HG02763 (cell line): ENCODE results near the gene ADCY9.
"Not testable (repeated sequence)": the region's sequence is repeated elsewhere in the genome, so short reads cannot be mapped to it uniquely, and the experiment has no call there.

Experiments
- ATAC-seq: cut with Tn5 transposase; IDR thresholded peaks from one replicate; pipeline ENCODE4 v1.9.1; 2021; ENCODE audit warnings: mild to moderate bottlenecking, moderate library complexity; ENCODE audit not compliant: unreplicated experiment

ADCY9 gene

DNA sequence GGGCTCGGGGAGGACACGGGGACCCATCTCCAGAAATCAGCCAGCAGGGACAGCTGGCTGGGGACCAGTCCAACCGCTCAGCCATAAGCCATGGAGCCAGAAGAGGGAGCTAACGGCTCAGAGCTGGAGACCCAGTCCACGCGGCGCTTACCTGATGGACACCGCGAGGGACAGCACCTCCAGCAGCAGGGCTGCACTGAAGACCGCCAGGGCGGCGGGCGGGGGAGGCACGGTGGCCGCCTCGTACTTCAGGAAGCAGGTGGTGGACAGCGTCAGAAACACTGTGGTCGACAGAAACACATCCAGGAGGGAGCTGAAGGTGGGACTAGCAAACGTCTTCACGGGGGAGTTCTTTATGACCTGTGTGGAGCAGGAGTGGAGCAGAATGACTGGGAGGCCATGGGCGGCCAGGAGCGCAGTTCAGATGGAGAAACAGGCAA, 133.1 kb downstream of the ADCY9 start:
- no peak for ATAC-seq

DNA sequence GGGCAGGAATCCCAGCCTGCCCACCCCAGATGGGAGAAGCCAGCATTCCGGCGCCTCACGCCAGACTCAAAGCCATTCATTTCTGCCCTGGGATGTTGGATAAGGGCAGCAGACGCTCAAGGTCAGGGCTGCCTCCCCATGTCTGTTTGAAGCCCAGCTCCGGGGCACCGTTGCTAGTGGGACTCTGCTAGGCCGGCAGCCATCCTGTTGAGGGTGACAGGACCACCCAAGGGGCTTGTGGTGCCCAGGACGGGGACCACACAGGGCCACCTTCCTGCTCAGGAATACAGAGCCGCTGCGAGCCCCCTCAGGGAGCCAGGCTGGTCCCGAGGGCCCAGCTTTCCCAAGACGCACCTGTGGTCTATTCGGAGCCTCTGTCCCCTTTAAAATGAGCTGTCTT, 134.0 kb downstream of the ADCY9 start:
- ATAC-seq: no peak

DNA sequence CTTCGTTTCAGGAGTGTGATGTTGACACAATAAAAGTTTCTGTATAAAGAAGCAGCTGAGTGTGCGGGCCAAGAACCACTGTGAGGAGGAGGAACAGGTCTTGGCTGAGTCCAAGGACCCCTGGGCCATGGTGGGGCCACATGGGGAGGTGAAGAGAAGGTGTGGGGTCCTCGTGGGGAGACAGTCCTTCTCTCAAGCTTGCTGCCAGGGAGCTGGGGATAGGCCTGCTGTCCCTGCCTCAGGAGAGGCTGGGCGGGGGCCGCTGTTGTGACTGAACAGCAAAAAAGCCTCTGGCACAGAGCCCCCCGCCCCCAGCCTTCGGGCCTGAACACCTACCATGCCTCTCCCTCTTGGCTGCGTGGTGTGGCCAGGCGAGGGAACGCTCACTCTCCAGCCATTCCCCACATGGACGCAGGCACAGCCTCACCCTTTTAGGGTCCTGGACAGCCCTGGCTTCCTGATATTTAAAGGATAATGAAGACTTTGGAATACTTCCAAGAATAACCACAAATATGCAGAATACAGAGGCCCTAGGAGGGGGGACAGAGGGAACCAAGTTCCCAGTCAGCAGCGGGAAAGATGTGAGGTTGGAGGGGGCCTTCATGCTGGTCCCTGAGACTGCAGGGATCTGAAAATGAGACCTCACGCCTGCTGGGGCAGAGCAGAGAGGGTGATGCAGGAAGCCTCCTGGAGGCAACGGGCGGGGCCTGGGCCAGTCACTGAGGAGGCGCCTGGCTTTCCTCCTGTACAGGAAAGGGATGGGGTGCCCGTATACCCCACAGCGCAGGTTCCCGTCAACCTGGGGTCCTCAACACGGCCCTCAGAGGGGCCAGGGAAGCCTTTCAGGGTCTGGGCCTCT, 135.8 kb downstream of the ADCY9 start:
- no peak for ATAC-seq

DNA sequence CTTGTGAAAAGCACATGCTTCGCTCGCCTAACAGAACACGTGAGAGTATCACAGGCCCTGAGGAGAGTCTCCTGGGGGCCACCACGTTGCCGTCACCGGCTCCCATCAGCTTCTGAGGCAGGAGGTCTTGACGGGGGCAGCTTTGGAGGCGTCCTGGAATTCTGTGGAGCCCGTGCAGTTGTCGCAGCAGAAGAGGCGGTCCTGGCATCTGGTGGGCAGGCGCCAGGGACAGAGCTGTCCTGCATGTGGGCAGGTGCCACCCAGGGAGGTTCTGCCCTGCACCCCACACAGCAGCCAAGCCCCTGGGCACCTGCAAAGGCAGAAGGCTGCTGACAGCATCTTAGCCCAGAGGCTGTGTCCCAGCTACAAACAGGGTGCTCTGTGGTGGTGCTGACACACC, 136.7 kb downstream of the ADCY9 start:
- no peak for ATAC-seq

DNA sequence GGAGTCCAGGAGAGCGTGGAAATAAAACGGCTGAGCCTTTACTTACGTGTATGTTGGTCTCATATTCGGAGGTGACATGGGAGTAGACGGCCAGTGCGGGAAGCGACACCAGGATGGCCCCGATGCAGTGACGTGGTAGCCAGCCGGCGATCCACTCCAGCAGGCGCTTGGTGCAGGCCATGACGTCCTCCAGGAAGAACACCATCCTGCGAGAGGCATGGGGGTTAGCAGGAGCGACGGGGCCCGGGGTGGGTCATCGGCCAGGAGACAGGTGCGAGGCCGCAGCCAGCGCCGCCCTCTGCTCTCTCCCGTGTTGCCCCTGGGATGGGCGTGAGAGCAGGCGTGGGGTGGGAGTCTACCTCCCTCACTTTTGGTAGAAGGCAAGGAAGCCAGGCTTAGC, 137.2 kb downstream of the ADCY9 start:
- ATAC-seq: no peak

DNA sequence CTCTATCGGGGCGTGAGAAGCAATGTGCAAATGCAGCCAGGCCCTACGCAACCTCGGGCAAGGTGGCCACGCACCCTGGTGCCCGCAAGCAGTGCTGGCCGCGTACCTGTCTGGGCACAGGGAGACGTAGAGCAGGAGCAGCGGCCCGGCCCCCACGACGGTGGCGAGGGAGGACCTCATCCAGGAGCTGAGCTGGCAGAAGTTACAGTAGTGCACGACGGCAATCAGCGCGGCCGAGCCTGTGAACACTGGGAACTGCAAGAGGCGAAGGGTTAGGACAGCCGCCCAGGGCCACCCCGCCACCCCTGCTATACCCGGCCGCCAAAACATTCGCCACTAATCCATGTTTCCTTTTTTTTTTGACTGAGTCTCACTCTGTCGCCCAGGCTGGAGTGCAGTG, 138.9 kb downstream of the ADCY9 start:
- ATAC-seq: no peak

DNA sequence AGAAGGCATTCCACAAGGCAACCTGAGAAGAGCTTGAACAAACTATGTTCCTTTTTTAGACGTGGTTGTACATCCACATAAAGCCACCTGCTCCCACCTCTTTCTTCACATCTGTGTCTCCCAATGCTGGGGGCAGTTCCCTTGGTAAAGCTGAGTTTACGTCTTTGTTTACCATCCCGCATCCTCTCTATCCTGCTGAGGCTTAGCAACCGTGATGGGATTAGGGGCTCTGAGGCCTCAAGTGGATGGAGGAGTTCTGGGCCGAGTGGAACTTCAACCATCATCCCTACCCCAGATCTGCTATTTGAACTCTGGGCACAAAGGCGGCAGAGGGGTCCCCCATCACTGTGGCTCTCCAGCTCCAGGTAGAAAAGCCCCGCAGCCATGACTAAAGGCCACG, 141.5 kb downstream of the ADCY9 start:
- ATAC-seq: no peak

DNA sequence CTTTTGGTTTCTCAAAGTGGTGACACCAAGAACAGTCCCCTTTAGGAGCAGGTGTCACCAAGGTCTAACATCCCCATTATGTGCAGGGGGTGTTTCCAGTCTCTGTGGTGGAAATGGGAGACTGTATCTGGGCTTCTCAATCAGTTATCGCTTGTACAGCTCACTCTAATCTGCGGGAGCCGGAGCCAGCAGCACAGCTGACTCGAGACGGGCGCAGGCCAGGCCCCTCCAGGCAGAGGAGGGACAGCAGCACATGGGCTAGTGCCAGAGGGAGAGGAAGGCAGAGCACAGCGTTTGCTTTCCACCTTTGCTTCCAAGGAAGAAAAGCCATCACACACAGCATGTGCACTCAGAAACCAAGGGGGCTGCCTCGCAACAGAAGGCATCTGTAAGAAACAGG, 144.5 kb downstream of the ADCY9 start:
- no peak for ATAC-seq

DNA sequence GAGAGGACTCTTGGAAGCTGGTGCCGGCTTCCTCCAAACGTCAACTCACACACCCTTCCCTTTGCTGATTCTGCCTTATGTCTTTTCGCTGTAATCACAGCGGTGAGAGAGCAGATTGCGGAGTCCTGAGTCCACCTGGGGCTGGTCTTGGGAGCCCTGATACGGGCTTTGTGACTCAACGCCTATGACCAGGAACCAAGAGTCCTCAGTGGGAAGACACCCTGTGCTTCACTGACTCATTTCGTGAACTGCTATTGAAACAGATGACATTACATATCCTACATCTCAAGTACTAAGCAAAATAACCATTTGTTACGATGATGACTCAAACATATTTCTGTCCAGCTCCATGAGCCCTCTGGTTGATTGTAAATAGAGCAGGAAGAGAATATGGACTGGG, 145.0 kb downstream of the ADCY9 start:
- ATAC-seq: no peak

DNA sequence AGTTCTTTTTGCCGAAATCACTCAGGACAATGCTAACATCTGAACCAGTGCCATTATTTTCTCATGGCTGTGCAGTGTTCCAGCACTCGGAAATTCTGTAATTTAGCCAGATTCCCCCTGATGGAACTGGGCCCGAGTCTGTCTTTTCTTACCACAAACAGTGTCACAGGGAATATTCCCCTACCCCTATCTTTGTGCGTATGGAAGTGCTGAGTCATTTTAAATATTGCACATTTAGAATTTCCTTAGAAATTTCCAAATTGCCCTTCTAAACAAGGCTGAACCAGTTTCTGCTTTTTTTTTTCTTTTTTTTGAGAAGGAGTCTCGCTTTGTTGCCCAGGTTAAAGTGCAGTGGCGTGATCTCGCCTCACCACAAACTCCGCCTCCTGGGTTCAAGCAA, 147.7 kb downstream of the ADCY9 start:
- ATAC-seq: no peak

DNA sequence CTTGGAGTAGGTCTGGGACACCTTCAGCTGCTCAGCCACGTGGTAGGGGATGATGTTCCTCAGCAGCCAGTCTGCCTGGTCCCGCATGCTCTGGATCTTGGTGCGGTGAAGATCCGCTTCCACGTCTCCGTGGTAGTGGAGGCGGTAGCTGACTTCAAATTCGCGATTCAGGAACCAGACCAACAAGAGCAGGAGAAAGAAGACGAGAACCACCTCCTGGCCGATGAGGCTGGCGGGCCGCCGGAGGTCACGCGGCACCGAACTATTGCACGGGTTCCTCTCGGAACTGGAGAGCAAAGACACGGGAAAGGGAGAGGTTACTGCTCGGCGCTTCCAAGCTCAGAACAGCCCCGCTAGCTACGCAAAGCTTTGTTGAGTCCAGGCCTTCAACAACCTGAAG, 149.6 kb downstream of the ADCY9 start:
- no peak for ATAC-seq

DNA sequence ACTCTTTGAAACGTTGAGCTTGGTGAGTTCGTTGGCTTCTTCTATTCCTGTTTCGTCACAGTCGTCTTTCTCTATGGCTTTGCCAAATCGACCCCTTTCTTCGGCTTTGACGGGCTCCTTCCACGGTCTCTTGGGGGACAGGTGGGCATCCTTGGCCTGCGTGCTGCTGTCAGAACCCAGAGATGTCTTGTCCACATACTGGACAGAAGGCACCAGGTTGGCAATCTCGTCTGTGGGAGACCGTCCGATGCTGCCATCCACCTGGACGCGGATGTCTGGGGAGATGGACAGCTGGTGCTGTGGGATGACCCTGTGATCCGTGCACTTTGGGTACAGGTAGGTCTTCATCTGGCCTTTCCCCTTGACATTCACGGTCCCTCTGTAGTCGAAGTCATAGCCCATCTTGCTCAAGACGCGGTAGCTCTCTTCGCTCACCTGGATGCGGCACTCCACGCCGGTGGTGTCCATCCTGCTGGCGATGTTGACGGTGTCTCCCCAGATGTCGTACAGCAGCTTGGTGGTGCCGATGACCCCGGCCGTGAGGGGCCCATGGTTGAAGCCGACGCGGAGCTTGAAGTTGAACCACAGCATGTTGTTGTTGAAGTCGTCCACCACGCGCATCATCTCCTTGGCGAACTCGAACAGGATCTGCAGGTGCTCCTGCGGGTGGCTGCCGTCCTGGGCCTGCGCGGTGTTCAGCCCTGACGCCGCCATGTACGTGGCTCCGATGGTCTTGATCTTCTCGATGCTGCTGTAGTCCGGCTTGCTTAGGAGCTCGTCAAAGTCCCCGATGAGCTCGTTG, 150.3 kb downstream of the ADCY9 start:
- ATAC-seq: no peak

DNA sequence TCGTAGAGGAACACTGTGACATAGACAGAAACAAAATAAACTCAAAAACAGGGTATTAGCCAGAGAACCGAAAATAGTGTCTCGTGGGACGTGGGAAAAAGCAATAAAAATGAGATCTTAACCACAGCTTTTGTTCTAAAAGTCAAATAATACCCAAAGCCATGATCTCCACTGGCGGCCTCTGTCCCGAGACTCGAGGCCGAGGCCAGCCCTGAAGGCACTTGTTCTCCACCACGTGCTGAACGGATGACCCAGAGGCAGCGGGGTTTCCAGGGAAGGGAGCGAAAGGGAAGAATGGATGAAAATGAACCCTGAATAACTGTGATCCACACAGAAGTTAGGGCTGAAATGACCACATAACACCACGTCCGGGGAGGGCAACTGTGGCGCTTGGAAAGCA, 150.9 kb downstream of the ADCY9 start:
- ATAC-seq: no peak

DNA sequence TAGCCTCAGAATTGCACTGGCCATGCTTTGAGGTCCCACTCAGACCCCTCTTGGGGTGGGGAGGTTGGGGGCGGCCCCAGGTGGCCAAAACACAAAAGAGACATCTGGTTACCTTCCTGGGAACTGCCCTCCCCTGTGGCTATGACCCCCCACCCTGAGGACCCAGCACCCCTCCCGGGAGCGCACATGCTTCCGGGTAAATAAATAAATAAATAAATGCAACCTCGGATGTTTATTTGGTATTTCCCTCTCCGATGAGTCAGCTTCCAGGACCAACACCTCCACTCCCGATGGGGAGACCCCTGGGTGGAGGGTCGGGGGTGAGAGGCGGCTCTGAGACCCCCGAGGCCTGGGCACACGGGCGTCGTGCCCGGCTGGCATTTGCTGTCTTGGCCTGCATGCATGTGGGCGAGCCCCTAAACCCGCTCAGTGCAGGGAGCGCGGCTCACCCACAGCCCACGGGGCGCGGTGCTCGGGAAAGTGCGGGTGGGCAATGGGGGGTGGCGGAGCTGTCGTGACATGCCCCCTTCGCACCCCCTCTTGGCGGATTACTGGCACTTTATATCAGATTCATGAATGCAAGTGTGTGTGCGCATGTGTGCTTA, 151.5 kb downstream of the ADCY9 start:
- no peak for ATAC-seq

DNA sequence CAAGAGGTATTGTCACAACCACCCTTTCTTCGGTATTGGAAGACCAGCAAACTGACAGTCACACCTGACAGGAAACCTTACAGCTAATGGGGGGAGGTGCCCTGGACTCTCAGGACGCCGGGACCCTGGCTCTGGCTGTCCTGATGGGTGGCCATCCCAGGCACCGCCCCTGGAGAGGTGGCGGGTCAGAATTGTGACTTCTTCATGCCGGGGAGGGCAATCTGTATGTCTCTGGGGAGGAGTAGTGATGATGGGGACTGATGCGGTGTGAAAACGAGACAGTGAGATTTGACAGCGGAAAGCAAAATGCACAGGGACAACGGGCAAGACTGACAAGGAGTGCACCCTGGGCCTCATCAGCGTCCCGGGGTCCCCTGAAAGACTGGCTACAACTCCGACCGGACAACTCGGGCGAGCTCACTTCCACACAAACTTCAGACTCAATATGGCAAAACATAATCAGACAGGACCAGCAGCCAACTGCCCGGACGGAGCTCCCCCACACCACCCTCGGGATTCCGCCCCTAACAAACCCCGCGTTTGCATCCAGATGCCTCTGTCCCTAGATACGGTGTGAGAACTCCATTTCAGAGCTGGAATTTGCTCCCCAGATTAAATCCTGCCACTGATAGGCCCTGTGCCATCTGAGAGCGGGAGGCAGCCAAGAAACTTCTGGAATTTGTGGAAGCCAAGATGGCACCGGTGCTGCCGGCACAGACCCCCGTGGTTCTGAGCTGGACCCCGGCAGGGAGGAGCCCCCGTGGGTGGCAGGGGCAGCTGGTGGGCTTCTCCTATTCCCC, 152.2 kb downstream of the ADCY9 start:
- no peak for ATAC-seq

DNA sequence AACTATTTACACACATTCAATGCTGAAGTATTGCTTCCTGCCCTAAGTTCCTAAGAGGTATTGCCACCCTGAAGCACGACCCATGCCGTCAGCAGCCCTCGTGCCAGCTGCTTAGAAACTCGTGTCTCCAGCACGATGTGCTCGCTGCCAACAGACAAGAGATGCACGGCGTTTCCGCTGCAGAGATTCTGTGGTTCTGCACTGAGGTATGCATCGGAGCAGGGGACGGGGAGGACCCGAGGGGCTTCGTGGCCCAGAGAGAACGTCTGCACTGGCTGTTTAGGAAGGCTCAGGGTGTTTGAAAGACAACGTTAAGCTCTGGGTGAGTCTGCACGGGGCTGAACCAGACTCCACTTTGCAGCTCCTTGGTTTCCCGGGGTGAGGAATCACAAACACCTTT, 153.0 kb downstream of the ADCY9 start:
- ATAC-seq: no peak

DNA sequence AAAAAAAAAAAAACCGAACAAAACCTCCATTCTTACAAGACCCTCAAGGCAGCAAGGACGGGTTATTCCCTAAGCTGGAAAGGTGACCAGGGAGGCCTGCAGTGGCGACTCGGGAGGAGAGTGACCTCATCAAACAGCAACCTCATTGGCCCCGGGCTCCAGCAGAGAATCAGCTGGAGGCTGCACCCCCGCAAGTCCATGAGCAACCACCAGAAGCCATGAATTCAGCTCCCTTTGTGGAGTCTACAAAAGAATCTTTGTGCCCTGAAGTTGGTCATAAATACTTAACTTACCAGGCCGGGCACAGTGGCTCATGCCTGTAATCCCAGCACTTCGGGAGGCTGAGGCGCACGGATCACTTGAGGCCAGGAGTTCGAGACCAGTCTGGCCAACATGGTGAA, 154.8 kb downstream of the ADCY9 start:
- ATAC-seq: no peak

DNA sequence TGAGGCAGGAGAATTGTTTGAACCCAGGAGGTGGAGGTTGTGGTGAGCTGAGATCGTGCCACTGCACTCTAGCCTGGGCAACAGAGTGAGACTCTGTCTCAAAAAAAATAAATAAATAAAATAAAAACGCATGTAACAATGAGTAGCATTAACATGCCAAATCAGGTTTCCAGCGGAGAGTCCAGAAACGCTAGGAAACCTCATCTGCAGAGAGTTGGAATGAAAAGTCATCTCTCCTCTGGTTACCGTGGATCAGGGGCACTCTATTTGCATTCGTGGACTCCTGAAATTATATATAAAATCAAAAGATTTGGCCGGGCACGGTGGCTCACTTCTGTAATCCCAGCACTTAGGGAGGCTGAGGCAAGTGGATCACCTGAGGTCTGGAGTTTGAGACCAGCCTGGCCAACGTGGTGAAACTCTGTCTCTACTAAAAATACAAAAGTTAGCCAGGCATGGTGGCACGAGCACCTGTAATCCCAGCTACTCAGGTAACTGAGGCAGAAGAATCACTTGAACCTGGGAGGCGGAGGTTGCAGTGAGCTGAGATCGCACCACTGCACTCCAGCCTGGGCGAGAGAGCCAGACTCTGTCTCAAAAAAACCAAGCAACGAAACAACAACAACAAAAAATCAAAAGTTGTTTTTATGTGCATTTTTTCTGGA, 156.2 kb downstream of the ADCY9 start:
- not testable (repeated sequence) for ATAC-seq

DNA sequence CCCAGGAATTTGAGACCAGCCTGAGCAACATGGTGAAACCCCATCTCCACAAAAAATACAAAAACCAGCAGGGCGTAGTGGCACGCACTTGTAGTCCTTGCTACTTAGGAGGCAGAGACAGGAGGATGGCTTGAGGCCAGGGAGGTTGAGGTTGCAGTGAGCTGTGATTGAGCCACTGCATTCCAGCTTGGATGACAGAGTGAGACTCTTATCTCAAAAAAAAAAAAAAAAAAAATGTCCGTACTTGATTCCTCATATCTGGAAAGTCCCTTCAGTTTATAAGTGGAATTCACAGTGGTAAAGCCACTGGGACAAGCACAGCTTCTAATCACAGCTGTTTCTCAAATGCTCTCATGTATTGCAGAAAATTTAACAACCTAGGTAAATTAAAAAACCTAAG, 157.1 kb downstream of the ADCY9 start:
- ATAC-seq: no peak

DNA sequence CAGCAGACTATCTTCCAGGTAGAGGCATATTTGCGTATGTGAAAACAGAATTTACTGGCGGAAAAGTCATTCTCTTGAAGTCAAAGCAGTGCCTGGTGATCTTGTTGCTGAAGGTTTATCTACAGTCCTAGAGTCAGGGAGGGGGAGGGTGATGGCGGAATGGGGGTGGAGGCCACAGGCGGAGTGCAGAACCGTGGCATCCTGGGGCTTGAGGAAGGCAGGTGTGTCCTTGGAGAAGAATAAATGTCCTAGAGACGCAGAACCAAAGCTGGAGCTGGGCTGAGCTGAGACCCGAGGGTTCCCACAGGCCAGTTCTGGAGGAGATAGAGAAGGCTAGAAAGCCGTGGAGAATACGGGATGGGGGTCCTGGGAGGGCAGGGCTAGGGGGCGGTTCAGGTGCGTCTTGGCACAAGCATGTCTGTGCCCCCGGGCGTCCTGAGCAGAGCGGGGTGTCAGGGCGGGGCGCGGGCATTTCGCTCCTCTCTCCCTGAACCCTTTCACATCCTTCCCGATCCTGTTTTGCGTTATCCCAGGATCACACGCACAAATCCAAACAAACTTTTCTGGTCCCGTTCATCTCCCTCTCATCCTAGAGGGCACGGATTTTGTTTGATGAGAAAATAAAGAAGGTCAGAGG, 158.8 kb downstream of the ADCY9 start:
- no peak for ATAC-seq
